OCI-LY1 (cell line): Measurements from ENCODE around the gene STK11.

Source experiments
- H2AFZ ChIP-seq: fragments of 200-600 bp; sonication (generic), shearing (Covaris generic); 2 replicates; pipeline ENCODE4 v1.6.0; 2014; ENCODE audit warnings: antibody characterized with exemption, mild to moderate bottlenecking, low read length
- H3F3A ChIP-seq: fragments of 200-600 bp; sonication (generic), shearing (Covaris generic); 2 replicates; pipeline ENCODE4 v1.6.0; 2014; ENCODE audit warnings: mild to moderate bottlenecking, antibody characterized with exemption, low read length, moderate library complexity; ENCODE audit not compliant: insufficient read depth
- H3K27ac ChIP-seq: fragments of 200-600 bp; sonication (generic); 2 replicates; pipeline ENCODE4 v1.5.1; 2014; ENCODE audit warnings: low read length, mixed run types, mild to moderate bottlenecking, low read depth; ENCODE audit not compliant: poor library complexity, severe bottlenecking
- H3K27me3 ChIP-seq: fragments of 200-600 bp; sonication (generic); 2 replicates; pipeline ENCODE4 v1.6.0; 2014; ENCODE audit warnings: antibody characterized with exemption, mild to moderate bottlenecking, low read length, moderate library complexity; ENCODE audit not compliant: insufficient read depth
- H3K36me3 ChIP-seq: fragments of 200-600 bp; sonication (generic); 2 replicates; pipeline ENCODE4 v1.6.1; 2014; ENCODE audit warnings: mild to moderate bottlenecking, antibody characterized with exemption, low read length, moderate library complexity, mixed read lengths; ENCODE audit not compliant: insufficient read depth
- H3K4me1 ChIP-seq: fragments of 200-600 bp; sonication (generic); 2 replicates; pipeline ENCODE4 v1.5.1; 2014; ENCODE audit warnings: mild to moderate bottlenecking, low read length, moderate library complexity; ENCODE audit not compliant: insufficient read depth, severe bottlenecking
- H3K4me2 ChIP-seq: fragments of 200-600 bp; sonication (generic), shearing (Covaris generic); 2 replicates; pipeline ENCODE4 v1.6.1; 2014; ENCODE audit warnings: low read length
- H3K4me3 ChIP-seq: fragments of 200-600 bp; sonication (generic); 2 replicates; pipeline ENCODE4 v1.5.1; 2014; ENCODE audit warnings: low read length, low read depth, mild to moderate bottlenecking, mixed read lengths; ENCODE audit not compliant: poor library complexity, severe bottlenecking
- H3K79me2 ChIP-seq: fragments of 200-600 bp; shearing (Covaris generic); 2 replicates; pipeline ENCODE4 v1.6.1; 2016; ENCODE audit warnings: mixed run types, low read length, mixed read lengths; ENCODE audit not compliant: insufficient read depth
- H3K9ac ChIP-seq: fragments of 200-600 bp; sonication (generic), shearing (Covaris generic); 2 replicates; pipeline ENCODE4 v1.6.1; 2014; ENCODE audit warnings: mild to moderate bottlenecking, low read length, mixed read lengths
- H3K9me2 ChIP-seq: fragments of 200-600 bp; sonication (generic), shearing (Covaris generic); 2 replicates; pipeline ENCODE4 v1.6.1; 2014; ENCODE audit warnings: low read depth, mild to moderate bottlenecking, low read length, mixed read lengths
- H3K9me3 ChIP-seq: fragments of 200-600 bp; shearing (Covaris generic); 2 replicates; pipeline ENCODE4 v1.6.1; 2014; ENCODE audit warnings: low read length, mixed read lengths
- H4K20me1 ChIP-seq: fragments of 200-600 bp; sonication (generic), shearing (Covaris generic); 2 replicates; pipeline ENCODE4 v1.6.0; 2016; ENCODE audit warnings: mild to moderate bottlenecking, low read length; ENCODE audit not compliant: insufficient read depth
- CTCF ChIP-seq: fragments of 200-600 bp; sonication (generic), shearing (Covaris generic); IDR thresholded peaks from 2 replicates; pipeline ENCODE4 v1.5.1; 2017; ENCODE audit warnings: mild to moderate bottlenecking, antibody characterized with exemption, low read length, moderate library complexity, mixed read lengths
- EZH2 ChIP-seq: fragments of 200-600 bp; sonication (generic), shearing (Covaris generic); IDR thresholded peaks from 2 replicates; pipeline ENCODE4 v1.8.0; 2017; ENCODE audit warnings: borderline replicate concordance, mixed run types, mild to moderate bottlenecking, antibody characterized with exemption, low read length, moderate library complexity, mixed read lengths

The STK11 gene

GRCh38 chr19:1233115-1233667, 27.6 kb downstream of the STK11 start:
- no peak overlapping the region for H3K9ac ChIP-seq

GRCh38 chr19:1234051-1234954, 28.7 kb downstream of the STK11 start:
- Histone ChIP-seq H3K27ac (no peak overlapping the region), H4K20me1 (no peaks in the 10 kb centered on the region), H3K4me3 (no peak overlapping the region), H3K9me2 (no peaks in the 10 kb centered on the region), H3K4me1 (peaks cover 6% of the 10 kb centered on the region), H3K4me2 (no peak overlapping the region), H3F3A (peaks cover 2% of the 10 kb centered on the region; the same call in 1 of the 2 replicates), H3K9me3 (no peaks in the 10 kb centered on the region), H3K79me2 (no peaks in the 10 kb centered on the region), H3K36me3 (no peaks in the 10 kb centered on the region), H3K9ac (no peak overlapping the region), H2AFZ (no peak overlapping the region), H3K27me3 (peaks cover 6% of the 10 kb centered on the region; the same call in 1 of the 2 replicates)
- no peak for TF ChIP-seq EZH2
- TF ChIP-seq CTCF: no peak

More at GRCh38 chr19:1233115-1233667, 27.6 kb downstream of the STK11 start:
- Histone ChIP-seq H3K27ac (no peak overlapping the region), H3K27me3 (peaks cover 6% of the 10 kb centered on the region; the same call in 1 of the 2 replicates), H3K4me1 (peaks cover 5% of the 10 kb centered on the region), H3K4me2 (no peak overlapping the region), H3K4me3 (no peak overlapping the region), H4K20me1 (no peaks in the 10 kb centered on the region), H3K9me2 (no peaks in the 10 kb centered on the region), H3K9me3 (no peaks in the 10 kb centered on the region), H2AFZ (no peak overlapping the region), H3K79me2 (no peaks in the 10 kb centered on the region), H3F3A (no peaks in the 10 kb centered on the region), H3K36me3 (no peaks in the 10 kb centered on the region)
- TF ChIP-seq EZH2 (no peak), CTCF (no peak)

- Histone ChIP-seq H2AFZ (no peak overlapping the region), H3K9me3 (no peaks in the 10 kb centered on the region), H3K27me3 (peaks cover 6% of the 10 kb centered on the region; the same call in 1 of the 2 replicates), H3K9me2 (no peaks in the 10 kb centered on the region), H3K36me3 (no peaks in the 10 kb centered on the region), H3K4me1 (peaks cover 8% of the 10 kb centered on the region), H3K79me2 (no peaks in the 10 kb centered on the region), H3K4me3 (no peak overlapping the region), H3K4me2 (no peak overlapping the region), H3F3A (peaks cover 5% of the 10 kb centered on the region; the same call in 1 of the 2 replicates), H4K20me1 (no peaks in the 10 kb centered on the region), H3K27ac (no peak overlapping the region), H3K9ac (no peak overlapping the region)
- TF ChIP-seq EZH2: no peak
- TF ChIP-seq CTCF: no peak
Measured at GRCh38 chr19:1234955-1235380, 29.4 kb downstream of the STK11 start.
